Subcutaneous adipose tissue (tissue), 4 donors: ENCODE data around the gene SLC11A1. TPM values are rescaled to one million over a fixed set of nuclear protein-coding genes. Genes with fewer than 3 reads are reported as not detected.

Experiments used
- total RNA-seq, 4 donors: library from RNA; depleted of rRNA; stranded (reverse); fragments of >200 nt; gene quantifications; one replicate each; pipeline ENCODE4 v1.1.0, GENCODE V29; 2016
- TF ChIP-seq, protein P1 (sequence below): fragments of 450-650 bp; IDR thresholded peaks from one replicate; pipeline ENCODE4 v1.5.1; 2016; ENCODE audit warnings: low read depth, mild to moderate bottlenecking, control low read depth, antibody characterized with exemption, moderate library complexity

Gene SLC11A1
- total RNA-seq, 4 donors from 2014 or later = 50.5 to 103 (median 65.4) TPM

DNA sequence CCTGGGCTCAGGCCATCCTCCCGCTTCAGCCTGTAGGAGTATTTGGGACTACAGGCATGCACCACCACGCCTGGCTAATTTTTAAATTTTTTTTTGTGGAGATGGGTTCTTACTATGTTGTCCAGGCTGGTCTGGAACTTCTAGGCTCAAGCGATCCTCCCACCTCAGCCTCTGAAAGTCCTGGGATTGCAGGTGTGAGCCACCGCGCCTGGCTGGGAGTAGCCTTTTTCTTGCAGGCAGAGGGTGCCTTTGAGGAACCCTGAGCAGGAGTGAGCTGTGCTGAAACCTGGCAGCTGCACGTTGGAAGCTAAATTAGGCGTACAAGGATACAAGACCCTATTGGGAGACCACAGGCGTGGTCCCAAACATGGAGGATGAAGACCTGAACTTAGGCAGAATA, 25.6 kb downstream of the SLC11A1 start:
- TF ChIP-seq, protein P1, sequence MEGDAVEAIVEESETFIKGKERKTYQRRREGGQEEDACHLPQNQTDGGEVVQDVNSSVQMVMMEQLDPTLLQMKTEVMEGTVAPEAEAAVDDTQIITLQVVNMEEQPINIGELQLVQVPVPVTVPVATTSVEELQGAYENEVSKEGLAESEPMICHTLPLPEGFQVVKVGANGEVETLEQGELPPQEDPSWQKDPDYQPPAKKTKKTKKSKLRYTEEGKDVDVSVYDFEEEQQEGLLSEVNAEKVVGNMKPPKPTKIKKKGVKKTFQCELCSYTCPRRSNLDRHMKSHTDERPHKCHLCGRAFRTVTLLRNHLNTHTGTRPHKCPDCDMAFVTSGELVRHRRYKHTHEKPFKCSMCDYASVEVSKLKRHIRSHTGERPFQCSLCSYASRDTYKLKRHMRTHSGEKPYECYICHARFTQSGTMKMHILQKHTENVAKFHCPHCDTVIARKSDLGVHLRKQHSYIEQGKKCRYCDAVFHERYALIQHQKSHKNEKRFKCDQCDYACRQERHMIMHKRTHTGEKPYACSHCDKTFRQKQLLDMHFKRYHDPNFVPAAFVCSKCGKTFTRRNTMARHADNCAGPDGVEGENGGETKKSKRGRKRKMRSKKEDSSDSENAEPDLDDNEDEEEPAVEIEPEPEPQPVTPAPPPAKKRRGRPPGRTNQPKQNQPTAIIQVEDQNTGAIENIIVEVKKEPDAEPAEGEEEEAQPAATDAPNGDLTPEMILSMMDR = no peak

DNA sequence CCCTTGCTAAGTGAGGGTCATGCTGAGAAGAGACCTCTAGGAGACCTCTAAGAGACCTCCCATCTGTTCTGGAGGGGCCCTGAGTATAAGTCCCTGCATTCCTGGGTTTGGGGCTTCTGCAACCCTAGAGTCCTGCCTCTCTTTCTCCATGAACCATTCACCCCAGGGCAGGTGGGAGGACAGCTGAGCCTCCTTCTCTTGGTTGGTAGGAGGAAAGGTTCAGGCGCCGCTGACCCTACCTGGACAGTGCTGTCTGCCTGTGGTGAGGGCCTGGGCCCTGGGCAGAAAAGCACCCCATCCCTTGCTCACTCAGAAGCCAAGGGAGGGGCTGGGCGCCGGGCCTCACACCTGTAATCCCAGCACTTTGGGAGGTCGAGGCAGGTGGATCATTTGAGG, 36.2 kb downstream of the SLC11A1 start:
- TF ChIP-seq, protein P1 = no peak

DNA sequence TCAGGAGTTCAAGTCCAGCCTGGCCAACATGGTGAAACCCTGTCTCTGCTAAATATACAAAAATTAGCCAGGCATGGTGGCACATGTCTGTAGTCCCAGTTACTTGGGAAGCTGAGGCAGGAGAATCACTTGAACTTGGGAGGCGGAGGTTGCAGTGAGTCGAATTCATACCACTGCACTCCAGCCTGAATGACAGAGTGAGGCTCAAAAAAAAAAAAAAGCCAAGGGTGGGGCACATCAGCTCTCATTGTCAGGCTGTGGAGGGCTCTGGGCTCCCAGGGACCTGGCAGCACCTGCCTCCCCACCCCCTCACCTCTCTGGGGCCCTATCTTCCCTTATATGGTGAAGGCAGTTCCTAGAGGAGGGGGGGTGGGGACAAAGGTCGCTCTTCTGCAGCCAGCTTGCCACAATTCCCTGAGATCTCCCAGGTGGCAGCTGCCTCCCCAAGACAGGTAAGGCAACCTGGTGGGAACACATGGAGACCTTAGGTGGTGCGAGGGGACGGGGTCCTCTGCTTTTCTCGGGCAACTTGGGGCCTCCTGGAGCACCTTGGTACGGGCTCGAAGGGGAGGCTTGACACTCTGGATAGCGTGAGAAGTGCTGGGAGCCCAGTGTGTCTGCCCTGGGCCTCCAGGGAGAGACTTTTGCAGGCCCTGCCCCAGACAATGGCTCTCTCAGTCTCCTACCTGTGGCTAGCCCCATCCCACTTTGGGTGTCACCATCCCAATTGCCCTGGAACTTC, 36.8 kb downstream of the SLC11A1 start, which contains the start of gene VIL1:
Gene VIL1, plus strand, starts transcription at position 407 of the 742 bp plus-strand sequence. CDS start 4,656 bp downstream, outside the sequence.
- TF ChIP-seq, protein P1 = no peak

DNA sequence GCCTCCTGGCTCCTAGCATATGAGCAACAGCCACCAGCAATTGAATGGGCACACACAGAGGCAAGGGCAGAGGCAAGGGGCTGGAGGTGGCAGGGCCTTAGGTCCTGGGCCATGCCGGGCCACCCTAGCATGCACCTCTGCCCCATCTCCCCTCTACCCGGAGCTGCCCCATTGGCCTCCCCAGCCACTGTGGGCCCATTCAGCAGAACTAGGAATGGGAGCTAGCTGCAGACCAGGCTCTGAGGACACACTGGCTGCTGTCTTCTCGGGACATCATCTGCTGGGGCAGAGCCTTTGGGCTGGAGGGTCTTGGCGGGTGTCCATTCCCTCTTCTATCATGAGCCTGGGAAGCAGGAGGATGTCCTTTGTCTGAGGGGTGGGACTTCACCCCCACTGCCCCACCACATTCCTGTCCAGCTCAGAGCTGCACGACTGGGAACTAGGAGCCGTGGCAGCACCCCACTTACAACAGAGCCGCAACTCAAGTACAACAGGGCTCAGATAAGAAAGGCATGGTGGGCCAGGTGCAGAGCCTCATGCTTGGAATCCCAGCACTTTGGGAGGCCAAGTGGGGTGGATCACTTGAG, 37.6 kb downstream of the SLC11A1 start:
- TF ChIP-seq, protein P1 = no peak

DNA sequence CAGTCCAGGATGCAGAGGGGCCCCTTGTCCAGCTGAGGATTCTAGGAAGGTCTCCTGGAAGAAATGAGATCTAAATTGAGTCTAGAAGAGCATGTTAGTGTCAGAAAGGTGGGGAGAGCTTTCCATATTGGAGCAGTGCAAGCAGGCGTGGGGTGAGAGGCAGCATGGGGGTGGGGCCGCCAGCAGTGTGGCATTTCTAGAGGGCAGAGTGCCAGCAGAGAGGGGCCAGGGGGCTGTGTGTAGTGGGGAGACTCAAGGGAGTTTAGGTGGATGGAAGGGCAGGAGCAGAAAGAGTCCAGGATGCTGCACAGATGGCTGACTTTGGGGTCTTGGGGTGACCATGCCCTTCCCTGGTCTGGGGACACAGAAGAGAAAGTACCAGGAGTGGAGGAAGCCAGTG, 39.0 kb downstream of the SLC11A1 start:
- TF ChIP-seq, protein P1 = no peak

DNA sequence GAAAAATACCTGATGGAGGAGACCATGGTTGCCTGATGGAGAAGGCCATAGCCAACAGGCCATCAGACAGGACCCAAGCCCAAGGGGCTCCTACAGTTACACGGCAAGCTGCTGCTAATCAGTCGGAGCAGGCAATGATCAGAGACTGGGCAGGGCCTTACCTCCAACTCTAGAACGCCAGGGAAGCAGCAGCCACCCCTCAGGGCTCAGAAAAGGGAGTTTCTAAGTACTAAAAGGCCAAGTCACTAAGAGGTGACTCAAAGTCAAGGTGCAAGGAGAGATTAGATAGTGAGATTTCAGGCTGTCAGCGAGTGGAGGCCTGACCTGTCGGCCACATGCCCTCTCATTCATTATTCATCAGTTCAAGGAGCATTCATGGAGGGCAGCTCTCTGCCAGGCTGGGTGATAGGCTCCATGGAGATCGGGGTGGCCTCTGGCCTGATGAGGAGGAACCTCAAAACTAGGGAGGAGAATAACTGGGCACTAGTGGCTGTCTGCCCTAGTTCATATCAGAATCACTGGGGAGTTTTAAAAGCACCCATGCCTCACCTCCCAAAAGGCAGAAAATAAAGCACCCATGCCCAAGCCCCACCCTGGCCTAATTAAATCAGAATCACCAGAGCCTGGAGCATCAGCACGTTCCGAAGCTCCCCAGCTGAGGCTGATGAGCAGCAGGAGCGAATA, 40.5 kb downstream of the SLC11A1 start:
- TF ChIP-seq, protein P1 = no peak

DNA sequence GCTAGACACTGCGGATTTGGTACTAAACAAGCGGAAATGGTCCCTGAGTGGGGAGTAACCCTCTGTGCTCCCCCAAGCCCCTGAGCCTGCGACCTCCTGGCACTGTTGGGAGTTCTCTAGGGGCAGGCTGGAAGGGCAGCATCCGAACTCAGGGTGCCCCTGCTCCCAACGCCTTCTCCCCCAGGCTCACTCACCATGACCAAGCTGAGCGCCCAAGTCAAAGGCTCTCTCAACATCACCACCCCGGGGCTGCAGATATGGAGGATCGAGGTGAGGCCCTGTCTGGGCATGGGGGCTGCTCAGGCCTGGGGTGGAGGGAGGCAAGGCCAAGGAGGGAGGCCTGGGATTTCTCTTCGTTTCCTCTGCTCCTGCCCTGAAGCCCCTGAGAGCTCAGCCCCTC, 41.5 kb downstream of the SLC11A1 start:
- TF ChIP-seq, protein P1 = no peak
